CD4-positive, alpha-beta T cell treated with Interleukin-15 for 4 hours (primary cell): ENCODE measurements around the gene OXA1L.
"Not testable (repeated sequence)": the region's sequence is repeated elsewhere in the genome, so short reads cannot be mapped to it uniquely, and the experiment has no call there.

ENCODE experiments used
- DNase-seq: peaks from one replicate; pipeline ENCODE4 v3.0.0-alpha.2; 2020; ENCODE audit warnings: low spot score

Gene OXA1L

DNA sequence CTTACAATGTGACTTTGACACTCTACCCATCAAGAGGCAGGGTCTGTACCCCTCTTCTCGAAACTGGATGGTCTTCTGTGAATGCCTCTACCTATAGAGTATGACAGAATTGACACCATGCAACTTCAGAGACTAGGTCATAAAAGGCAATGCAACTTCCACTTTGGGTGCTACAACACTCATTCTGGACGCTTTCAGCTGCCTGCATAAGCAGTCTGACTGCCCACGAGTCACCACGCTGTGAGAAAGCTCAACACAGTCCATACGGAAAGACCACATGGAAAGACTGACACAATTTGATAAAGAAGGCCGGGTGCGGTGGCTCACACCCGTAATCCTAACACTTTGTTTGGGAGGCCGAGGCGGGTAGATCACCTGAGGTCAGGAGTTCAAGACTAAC is 33.9 kb downstream of the OXA1L start:
- DNase-seq, result no peak

DNA sequence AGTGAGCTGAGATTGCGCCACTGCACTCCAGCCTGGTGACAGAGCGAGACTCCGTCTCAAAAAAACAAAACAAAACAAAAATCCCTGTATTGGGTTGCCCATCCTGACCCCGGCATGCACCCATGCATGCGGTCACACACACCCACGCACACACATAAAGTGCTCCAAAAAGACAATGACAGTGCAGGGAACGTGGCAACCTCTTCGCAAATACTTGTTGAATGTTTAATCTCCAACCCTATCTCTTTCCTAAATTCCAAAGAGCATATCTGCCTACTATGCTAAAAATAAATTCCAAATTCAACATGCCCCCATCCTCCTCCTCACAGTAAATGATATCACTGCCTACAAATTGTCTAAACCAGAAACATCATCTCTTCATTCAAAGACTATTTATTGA is 35.2 kb downstream of the OXA1L start:
- DNase-seq, result no peak

- DNase-seq, result no peak
Measured at GRCh38 chr14:22802860-22803686, 36.6 kb downstream of the OXA1L start.

DNA sequence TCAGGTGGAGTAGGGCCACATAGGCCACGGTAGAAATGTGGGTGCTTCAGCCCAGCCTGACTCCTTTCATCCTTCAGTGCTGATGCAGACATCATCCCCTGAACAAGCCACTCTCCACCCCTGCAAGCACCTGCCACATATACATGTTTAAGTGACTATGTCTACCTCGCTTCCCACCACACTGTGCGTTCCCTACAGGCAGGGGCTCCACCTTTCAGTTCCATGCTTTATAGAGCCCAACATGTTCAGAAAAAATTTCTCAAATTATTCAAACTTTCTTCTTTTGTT is 37.1 kb downstream of the OXA1L start:
- DNase-seq, result no peak

GRCh38 chr14:22805235-22805634 is 38.7 kb downstream of the OXA1L start:
- not testable (repeated sequence) for DNase-seq

DNA sequence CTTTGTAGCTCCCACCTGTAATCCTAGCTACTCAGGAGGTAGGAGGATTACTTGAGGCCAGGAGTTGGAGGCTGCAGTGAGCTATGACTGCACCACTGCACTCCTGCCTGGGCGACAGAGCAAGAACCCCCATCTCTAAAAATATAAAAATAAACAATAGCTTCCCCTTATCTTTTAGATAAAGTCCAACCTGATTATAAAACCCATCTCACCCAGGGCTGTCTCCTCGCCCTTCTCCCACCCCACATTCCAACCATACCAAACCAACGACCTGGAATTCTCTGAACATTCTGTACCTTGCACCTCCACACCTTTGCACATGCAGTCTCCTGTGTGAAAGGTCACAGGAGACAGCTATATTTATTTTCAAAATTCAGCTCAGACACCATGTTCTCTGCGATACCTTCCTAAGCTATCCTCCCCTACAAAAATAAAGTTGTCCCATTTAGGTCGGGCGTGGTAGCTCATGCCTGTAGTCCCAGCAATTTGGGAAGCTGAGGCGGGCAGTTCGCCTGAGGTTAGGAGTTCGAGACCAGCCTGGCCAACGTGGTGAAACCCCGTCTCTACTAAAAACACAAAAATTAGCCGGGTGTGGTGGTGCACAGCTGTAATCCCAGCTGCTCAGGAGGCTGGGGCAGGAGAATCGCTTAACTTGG is 41.1 kb downstream of the OXA1L start:
- no peak for DNase-seq

DNA sequence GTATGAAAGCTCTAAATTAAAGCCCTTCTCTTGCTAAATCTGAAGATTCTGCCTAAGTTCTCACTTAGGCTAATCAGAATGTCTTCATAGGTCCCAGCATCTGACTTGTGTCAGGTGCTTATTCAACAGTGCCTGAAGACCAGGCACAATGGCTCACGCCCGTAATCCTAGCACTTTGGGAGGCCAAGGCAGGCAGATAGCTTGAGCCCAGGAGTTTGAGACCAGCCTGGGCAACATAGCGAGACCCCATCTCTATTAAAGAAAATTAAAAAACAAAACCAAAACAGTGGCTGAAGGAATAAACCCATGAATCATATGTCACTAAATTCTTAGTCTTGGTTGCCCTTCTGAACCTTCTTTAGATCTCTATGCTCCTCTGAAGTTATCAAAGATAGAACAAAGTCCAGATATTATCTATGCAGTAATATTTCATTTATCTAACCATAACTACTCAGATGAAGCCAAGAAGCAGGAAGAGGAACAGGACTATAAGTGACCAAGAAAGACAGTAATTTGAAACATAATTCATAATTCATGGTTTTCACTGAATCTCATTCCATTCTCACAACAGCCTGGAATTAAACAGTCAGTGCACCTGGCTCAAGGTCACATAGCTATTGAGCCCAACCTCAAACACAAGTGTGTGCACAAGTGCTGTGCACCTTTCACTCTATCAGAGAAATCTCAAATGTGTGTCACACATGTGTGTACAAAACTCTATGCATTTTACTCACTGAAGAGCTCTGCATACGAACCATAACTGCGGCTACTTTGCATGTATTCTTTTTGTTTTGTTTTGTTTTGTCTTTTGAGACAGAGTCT is 42.1 kb downstream of the OXA1L start:
- no peak for DNase-seq

- DNase-seq, result no peak
Measured at GRCh38 chr14:22811722-22812121, 45.2 kb downstream of the OXA1L start.

DNA sequence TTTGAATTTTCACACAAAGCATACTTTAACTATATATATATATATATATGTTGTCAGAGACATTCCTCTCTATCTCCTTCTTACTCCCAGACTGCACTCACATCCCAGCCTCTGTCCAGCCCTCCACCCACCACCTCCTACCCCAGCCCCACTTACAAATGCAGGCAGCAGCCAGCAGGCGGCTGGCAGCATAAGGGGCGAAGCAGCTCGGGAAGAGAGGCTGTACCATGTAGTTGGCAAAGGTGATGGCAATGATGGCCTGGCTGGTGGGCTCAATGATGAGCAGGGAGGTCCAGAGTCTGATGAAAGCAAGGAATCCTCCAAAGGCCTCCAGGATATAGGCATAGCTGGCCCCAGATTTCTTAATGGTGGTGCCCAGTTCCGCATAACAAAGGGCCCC is 46.3 kb downstream of the OXA1L start:
- DNase-seq, result no peak

- DNase-seq, result no peak
Measured at GRCh38 chr14:22813145-22813544, 46.7 kb downstream of the OXA1L start.

DNA sequence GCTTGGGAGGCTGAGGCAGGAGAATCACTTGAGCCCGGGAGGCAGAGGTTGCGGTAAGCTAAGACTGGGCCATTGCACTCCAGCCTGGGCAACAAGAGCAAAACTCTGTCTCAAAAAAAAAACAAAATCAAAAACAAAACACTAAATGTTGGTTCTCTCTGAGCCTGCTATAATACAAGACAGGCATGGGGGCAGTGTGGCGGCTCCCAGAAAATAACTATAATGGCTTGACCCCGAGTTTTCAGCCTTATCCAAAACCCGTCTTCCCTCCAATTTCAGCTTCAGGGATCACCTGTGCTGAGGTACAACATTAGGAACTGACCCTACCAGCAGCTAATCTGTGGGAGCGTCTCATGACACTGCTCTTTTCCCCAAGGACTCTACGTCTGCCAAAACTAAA is 47.9 kb downstream of the OXA1L start:
- no peak for DNase-seq

GRCh38 chr14:22814941-22815713 is 48.6 kb downstream of the OXA1L start, which contains the start of gene SLC7A7:
Gene SLC7A7 (minus strand): TSS chr14:22815435. CDS start chr14:22813398, 2,037 bp downstream.
- DNase-seq, result no peak

GRCh38 chr14:22819151-22819988 is 52.9 kb downstream of the OXA1L start:
- DNase-seq, result no peak

GRCh38 chr14:22820731-22821130 is 54.2 kb downstream of the OXA1L start:
- no peak for DNase-seq

GRCh38 chr14:22821193-22822015 is 54.9 kb downstream of the OXA1L start:
- no peak for DNase-seq

GRCh38 chr14:22822016-22822570 is 55.6 kb downstream of the OXA1L start:
- no peak for DNase-seq
